MV-4-11 (cell line): ENCODE data around the gene JPH4.

ENCODE experiments used
- DNase-seq: peaks from one replicate; lab custom pipeline; 2025; lab: John Stamatoyannopoulos, UW

Gene JPH4

DNA sequence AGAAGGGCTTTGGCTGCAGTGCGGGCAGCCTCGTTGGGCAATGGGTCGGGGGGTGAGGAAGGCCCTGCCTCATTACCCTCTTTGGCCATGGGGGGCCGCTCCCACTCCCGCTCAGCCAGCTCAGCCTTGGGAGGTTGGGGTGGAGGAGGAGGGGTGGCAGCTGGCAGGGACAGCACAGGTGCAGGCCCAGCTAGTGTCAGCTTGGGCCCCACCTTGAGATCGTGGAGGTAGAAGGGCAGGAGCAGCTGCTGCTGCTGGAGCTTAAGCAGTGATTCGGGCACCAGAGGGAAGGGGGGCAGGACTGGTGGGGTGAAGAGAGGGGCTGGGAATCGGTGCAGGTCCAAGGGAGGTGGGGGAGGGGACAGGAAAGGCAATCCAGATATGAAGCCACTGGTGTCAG is 53.0 kb downstream of the JPH4 start:
- DNase-seq, result no peak

- no peak for DNase-seq
Observed at GRCh38 chr14:23524954-23525353, 53.6 kb downstream of the JPH4 start.

DNA sequence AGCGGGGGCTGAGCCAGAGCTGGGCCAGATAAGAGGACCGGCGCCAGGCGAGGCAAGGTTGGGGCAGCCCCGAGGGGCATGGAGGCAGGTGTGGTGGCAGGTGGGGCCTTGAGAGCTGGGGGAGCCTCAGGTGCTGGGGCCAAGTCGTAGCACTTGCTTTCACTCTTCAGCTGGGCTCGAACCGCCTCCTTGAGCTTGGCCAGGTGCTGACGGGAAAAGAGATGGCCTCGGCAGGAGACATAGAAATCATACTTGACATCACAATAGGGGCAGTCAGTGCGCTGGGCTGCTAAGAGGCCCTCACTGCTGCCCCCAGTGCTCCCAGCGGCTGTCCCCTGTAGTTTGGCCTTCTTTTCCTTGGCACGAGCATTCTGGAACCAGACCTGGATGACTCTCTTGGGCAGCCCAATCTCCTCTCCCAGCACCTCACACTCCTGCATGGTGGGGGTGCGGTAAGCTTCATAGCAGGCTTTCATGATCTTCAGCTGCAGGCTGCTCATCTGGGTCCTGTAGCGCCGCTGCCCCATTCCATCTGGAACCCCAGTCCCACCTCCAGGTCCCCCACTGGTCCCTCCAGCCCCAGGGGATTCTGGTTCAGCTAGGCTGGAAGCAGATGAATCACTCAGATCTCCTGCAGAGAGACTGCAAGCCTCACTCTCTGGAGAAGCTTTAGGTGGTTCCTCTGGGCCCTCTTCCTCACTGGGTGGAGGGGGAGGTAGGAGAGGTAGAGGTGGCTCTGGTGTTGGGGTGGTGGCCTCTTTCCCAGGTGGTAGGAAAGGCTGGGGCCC is 55.2 kb downstream of the JPH4 start:
- DNase-seq, result no peak

DNA sequence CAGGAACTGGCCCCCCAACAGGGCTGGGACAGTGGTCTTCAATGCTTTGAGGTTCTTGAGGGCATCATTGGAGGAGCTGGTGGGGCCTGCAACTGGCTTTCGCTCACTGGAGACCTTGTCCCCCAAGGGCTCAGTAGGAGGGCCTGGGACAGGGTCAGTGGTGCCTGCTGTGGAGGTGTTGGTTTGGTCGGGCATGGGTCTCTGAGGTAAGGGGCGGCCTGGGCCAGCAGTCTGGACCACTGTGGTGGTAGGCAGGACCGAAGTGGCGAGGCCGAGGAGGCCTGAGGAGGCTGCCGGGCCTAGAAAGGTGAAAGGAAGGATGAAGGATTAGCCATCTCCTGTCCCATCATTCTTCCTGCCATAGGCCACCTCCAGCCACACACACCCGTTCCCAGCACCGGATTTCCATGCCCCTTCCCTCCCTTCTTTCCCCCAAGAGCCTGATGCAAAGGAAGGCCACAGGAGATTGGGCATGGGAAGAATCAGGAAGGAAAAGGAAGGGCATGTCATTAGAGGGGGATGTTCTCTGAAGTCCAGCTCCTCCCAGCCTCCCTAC is 55.9 kb downstream of the JPH4 start:
- no peak for DNase-seq

DNA sequence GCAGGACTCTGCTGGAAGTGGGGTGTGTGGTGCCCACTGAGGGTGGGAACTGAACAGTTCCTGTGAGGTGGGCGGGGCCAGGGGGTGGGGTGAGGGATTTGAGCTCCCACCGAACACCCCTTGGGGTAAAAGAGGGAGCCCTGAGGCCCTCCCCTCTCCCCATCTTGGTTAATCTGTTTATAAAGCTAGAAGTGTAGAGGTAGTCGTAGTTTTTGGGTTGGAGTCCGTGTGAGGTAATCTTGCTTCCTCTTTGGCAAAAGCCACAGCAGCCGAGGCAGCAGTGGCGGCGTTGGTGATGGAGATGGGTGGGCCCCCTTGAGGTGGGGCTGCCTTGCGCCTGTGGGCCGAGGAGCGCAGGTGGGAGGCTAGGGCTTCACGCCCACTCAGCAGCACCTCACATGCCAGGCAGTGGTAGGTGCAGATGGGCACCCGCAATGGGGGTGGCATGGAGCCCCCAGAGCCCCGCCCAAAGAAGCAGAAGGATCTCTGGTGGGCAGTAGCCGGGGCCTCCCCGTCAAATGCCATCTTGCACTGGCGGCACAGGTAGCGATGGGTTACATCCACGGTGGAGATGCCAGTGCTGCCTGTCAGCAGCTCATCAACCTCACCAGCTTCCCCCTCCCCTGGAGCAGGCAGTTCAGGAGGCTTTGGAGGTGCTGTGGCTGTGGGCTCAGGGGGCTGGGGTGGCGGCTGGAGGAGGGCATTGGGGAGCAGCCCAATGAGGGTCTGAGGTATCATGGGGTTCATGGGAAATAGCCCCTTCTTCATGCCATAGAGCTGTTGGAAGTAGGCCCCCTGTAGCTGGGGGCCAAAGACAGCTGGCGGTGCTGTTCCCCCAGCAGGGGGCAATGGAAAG is 56.6 kb downstream of the JPH4 start:
- peak; percentile 41 for DNase-seq

DNA sequence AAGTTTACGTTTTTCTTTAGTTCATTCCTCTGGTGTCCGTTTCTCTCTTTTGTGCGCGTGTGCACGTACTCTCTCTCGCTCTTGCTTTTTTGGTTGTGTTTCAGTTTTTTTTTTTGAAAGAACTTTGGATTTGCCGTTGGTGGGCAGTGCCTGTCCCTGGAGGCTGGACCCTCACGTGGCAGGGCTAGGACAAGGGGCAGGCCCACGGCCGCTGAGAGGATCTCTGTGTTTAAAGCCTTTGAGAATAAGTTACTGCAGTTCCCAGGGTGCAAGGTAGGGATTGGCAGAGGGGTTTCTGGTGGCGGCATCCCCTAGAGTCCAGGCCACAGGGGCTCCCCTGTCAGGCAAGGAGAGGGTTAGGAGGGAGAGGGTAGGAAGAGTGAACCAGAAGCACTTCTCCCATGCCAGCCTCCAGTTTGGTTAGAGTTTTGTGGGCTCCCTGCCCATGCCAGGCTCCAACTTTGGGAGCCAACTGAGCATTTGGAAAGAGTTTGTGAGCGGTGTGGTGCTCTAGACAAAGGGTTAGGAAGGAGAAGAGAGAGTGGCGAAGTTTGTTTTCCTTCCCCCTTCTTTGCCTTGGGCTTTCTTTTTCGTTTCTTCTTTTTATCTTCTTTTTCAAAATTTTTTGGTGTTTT is 57.6 kb downstream of the JPH4 start:
- DNase-seq, result peak; percentile 22

GRCh38 chr14:23518709-23519108 is 59.9 kb downstream of the JPH4 start:
- DNase-seq, result no peak
